SU-DHL-6 (cell line): ENCODE results near the gene RTP1.

Source experiments
- H2AFZ ChIP-seq: fragments of 200-600 bp; sonication (generic); 2 replicates; pipeline ENCODE4 v1.6.1; 2014; ENCODE audit warnings: low read depth, mild to moderate bottlenecking, moderate library complexity, mixed read lengths, antibody characterized with exemption, low read length; ENCODE audit not compliant: severe bottlenecking
- H3F3A ChIP-seq: fragments of 200-600 bp; shearing (Covaris generic); 2 replicates; pipeline ENCODE4 v1.6.0; 2016; ENCODE audit warnings: antibody characterized with exemption, mild to moderate bottlenecking; ENCODE audit not compliant: insufficient read depth
- H3K27ac ChIP-seq: fragments of 200-600 bp; sonication (generic); 2 replicates; pipeline ENCODE4 v1.5.1; 2016; ENCODE audit warnings: low read depth, mild to moderate bottlenecking, low read length, moderate library complexity, mixed read lengths
- H3K27me3 ChIP-seq: fragments of 200-600 bp; sonication (generic), shearing (Covaris generic); 2 replicates; pipeline ENCODE4 v1.6.0; 2014; ENCODE audit warnings: mild to moderate bottlenecking, low read length
- H3K36me3 ChIP-seq: fragments of 200-600 bp; sonication (generic); 2 replicates; pipeline ENCODE4 v1.6.1; 2014; ENCODE audit warnings: mild to moderate bottlenecking, low read length, mixed read lengths
- H3K4me2 ChIP-seq: fragments of 300-600, 200-600 bp; shearing (Covaris generic), sonication (generic); 2 replicates; pipeline ENCODE4 v1.6.0; 2014; ENCODE audit warnings: low read length, low read depth, mild to moderate bottlenecking; ENCODE audit not compliant: poor library complexity, severe bottlenecking
- H3K4me3 ChIP-seq: fragments of 200-600 bp; sonication (generic); 2 replicates; pipeline ENCODE4 v1.5.1; 2014; ENCODE audit warnings: antibody characterized with exemption, low read length, mild to moderate bottlenecking, mixed read lengths; ENCODE audit not compliant: insufficient read depth, poor library complexity, severe bottlenecking
- H3K79me2 ChIP-seq: fragments of 200-600 bp; sonication (generic); 2 replicates; pipeline ENCODE4 v1.6.1; 2014; ENCODE audit warnings: mild to moderate bottlenecking, low read length, moderate library complexity; ENCODE audit not compliant: insufficient read depth
- H3K9ac ChIP-seq: fragments of 200-600 bp; sonication (generic); 2 replicates; pipeline ENCODE4 v1.7.0; 2014; ENCODE audit warnings: mild to moderate bottlenecking, low read length
- H3K9me2 ChIP-seq: fragments of 200-600 bp; sonication (generic); replicated peaks from 2 replicates; pipeline ENCODE4 v1.6.1; 2014; ENCODE audit warnings: low read length; ENCODE audit not compliant: insufficient read depth
- H3K9me3 ChIP-seq: fragments of 200-600 bp; sonication (generic); 2 replicates; pipeline ENCODE4 v1.6.1; 2014; ENCODE audit warnings: low read length, mixed read lengths; ENCODE audit not compliant: insufficient read depth
- H4K20me1 ChIP-seq: fragments of 200-600 bp; sonication (generic); 2 replicates; pipeline ENCODE4 v1.6.1; 2014; ENCODE audit warnings: low read depth, mild to moderate bottlenecking, antibody characterized with exemption, low read length, moderate library complexity, mixed read lengths
- CTCF ChIP-seq: fragments of 200-600 bp; sonication (generic); IDR thresholded peaks from one replicate; pipeline ENCODE4 v1.5.1; 2017; ENCODE audit warnings: antibody characterized with exemption, mild to moderate bottlenecking, low read length, moderate library complexity; ENCODE audit not compliant: insufficient read depth, poor library complexity, severe bottlenecking
- EZH2phosphoT487 ChIP-seq: fragments of 200-600 bp; sonication (generic), shearing (Covaris generic); conservative IDR thresholded peaks from 2 replicates; pipeline ENCODE4 v1.6.1; 2018; ENCODE audit warnings: mild to moderate bottlenecking, antibody characterized with exemption, low read length, moderate library complexity, mixed read lengths

RTP1 gene

GRCh38 chr3:187228740-187229139 lies 31.5 kb downstream of the RTP1 start:
- TF ChIP-seq EZH2phosphoT487 (no peak), CTCF (no peak)
- H2AFZ ChIP-seq = no peak overlapping the region
- no peaks in the 10 kb centered on the region for H4K20me1 ChIP-seq
- no peak overlapping the region for H3K4me3 ChIP-seq
- no peaks in the 10 kb centered on the region for H3K9me2 ChIP-seq
- H3K9me3 ChIP-seq = no peaks in the 10 kb centered on the region
- no peaks in the 10 kb centered on the region for H3K27me3 ChIP-seq
- H3K36me3 ChIP-seq = no peaks in the 10 kb centered on the region
- H3K9ac ChIP-seq = no peak overlapping the region
- H3K79me2 ChIP-seq = no peaks in the 10 kb centered on the region
- no peak overlapping the region for H3K4me2 ChIP-seq
- no peaks in the 10 kb centered on the region for H3F3A ChIP-seq
- H3K27ac ChIP-seq = no peak overlapping the region

- Histone ChIP-seq H3K27me3 (no peaks in the 10 kb centered on the region), H3K4me2 (no peak overlapping the region), H3K79me2 (no peaks in the 10 kb centered on the region), H2AFZ (no peak overlapping the region), H3K9me3 (no peaks in the 10 kb centered on the region), H3F3A (no peaks in the 10 kb centered on the region), H3K9ac (no peak overlapping the region), H3K27ac (no peak overlapping the region), H3K9me2 (no peaks in the 10 kb centered on the region), H4K20me1 (no peaks in the 10 kb centered on the region), H3K36me3 (no peaks in the 10 kb centered on the region), H3K4me3 (no peak overlapping the region)
- TF ChIP-seq CTCF (no peak), EZH2phosphoT487 (no peak)
Observed at GRCh38 chr3:187230011-187230410, 32.7 kb downstream of the RTP1 start.

- Histone ChIP-seq H4K20me1 (no peaks in the 10 kb centered on the region), H3K9me2 (no peaks in the 10 kb centered on the region), H3K9me3 (no peaks in the 10 kb centered on the region), H3K27ac (no peak overlapping the region), H2AFZ (no peak overlapping the region), H3K9ac (no peak overlapping the region), H3K36me3 (no peaks in the 10 kb centered on the region), H3K4me2 (no peak overlapping the region), H3K4me3 (no peak overlapping the region), H3K79me2 (no peaks in the 10 kb centered on the region), H3K27me3 (no peaks in the 10 kb centered on the region), H3F3A (no peaks in the 10 kb centered on the region)
- TF ChIP-seq CTCF (no peak), EZH2phosphoT487 (no peak)
Observed at GRCh38 chr3:187236962-187237361, 39.7 kb downstream of the RTP1 start.

GRCh38 chr3:187237741-187238140 lies 40.5 kb downstream of the RTP1 start:
- no peak overlapping the region for H3K4me3 ChIP-seq
- no peaks in the 10 kb centered on the region for H3K79me2 ChIP-seq
- H3K9ac ChIP-seq = no peak overlapping the region
- no peak overlapping the region for H2AFZ ChIP-seq
- no peaks in the 10 kb centered on the region for H3K36me3 ChIP-seq
- TF ChIP-seq EZH2phosphoT487 (no peak), CTCF (no peak)
- no peaks in the 10 kb centered on the region for H3K9me2 ChIP-seq
- H4K20me1 ChIP-seq = no peaks in the 10 kb centered on the region
- no peak overlapping the region for H3K27ac ChIP-seq
- no peak overlapping the region for H3K4me2 ChIP-seq
- no peaks in the 10 kb centered on the region for H3K27me3 ChIP-seq
- no peaks in the 10 kb centered on the region for H3F3A ChIP-seq
- H3K9me3 ChIP-seq = no peaks in the 10 kb centered on the region
